MM.1S (cell line): ENCODE measurements around the gene AUTS2.
"Not testable (repeated sequence)": the region's sequence is repeated elsewhere in the genome, so short reads cannot be mapped to it uniquely, and the experiment has no call there.

Source experiments
- DNase-seq: peaks from one replicate; pipeline ENCODE4 v3.0.0-alpha.2; 2015
- H2AFZ ChIP-seq: fragments of 300-600 bp; sonication (generic); 2 replicates; pipeline ENCODE4 v1.6.0; 2016; ENCODE audit warnings: antibody characterized with exemption, low read length
- H3F3A ChIP-seq: fragments of 300-600 bp; sonication (generic); 2 replicates; pipeline ENCODE4 v1.6.1; 2016; ENCODE audit warnings: mild to moderate bottlenecking, antibody characterized with exemption, low read length, moderate library complexity, mixed read lengths; ENCODE audit not compliant: insufficient read depth
- H3K27ac ChIP-seq: fragments of 300-600 bp; sonication (generic); 2 replicates; pipeline ENCODE4 v1.5.1; 2016; ENCODE audit warnings: mild to moderate bottlenecking, low read length
- H3K27me3 ChIP-seq: fragments of 300-600 bp; sonication (generic); replicated peaks from 2 replicates; pipeline ENCODE4 v1.6.0; 2016; ENCODE audit warnings: low read length; ENCODE audit not compliant: insufficient read depth
- H3K36me3 ChIP-seq: fragments of 300-600 bp; sonication (generic); replicated peaks from 2 replicates; pipeline ENCODE4 v1.6.1; 2016; ENCODE audit warnings: mild to moderate bottlenecking, low read length, mixed read lengths; ENCODE audit not compliant: insufficient read depth
- H3K4me1 ChIP-seq: fragments of 300-600 bp; sonication (generic); 2 replicates; pipeline ENCODE4 v1.6.1; 2016; ENCODE audit warnings: low read length, mixed read lengths
- H3K4me2 ChIP-seq: fragments of 300-600 bp; sonication (generic); 2 replicates; pipeline ENCODE4 v1.6.0; 2016; ENCODE audit warnings: low read depth, low read length
- H3K4me3 ChIP-seq: fragments of 300-600 bp; sonication (generic); 2 replicates; pipeline ENCODE4 v1.5.1; 2016; ENCODE audit warnings: low read length, mixed read lengths
- H3K79me2 ChIP-seq: fragments of 300-600 bp; sonication (generic); 2 replicates; pipeline ENCODE4 v1.6.1; 2016; ENCODE audit warnings: mixed run types, low read length, mixed read lengths
- H3K9ac ChIP-seq: fragments of 300-600 bp; sonication (generic); 2 replicates; pipeline ENCODE4 v1.6.1; 2016; ENCODE audit warnings: low read length, mixed read lengths
- H3K9me2 ChIP-seq: fragments of 300-600 bp; sonication (generic); replicated peaks from 2 replicates; pipeline ENCODE4 v1.6.1; 2016; ENCODE audit warnings: mild to moderate bottlenecking, low read length, mixed read lengths; ENCODE audit not compliant: insufficient read depth
- H3K9me3 ChIP-seq: fragments of 300-600 bp; sonication (generic); replicated peaks from 2 replicates; pipeline ENCODE4 v1.6.1; 2016; ENCODE audit warnings: mild to moderate bottlenecking, low read length, mixed read lengths; ENCODE audit not compliant: insufficient read depth
- H4K20me1 ChIP-seq: fragments of 300-600 bp; sonication (generic); 2 replicates; pipeline ENCODE4 v1.6.1; 2016; ENCODE audit warnings: mild to moderate bottlenecking, low read length, moderate library complexity, mixed read lengths; ENCODE audit not compliant: insufficient read depth
- CTCF ChIP-seq: fragments of 300-600 bp; sonication (generic); IDR thresholded peaks from 2 replicates; pipeline ENCODE4 v1.5.1; 2016; ENCODE audit warnings: antibody characterized with exemption, low read length, mixed read lengths
- EZH2 ChIP-seq: fragments of 300-600 bp; sonication (generic); optimal IDR thresholded peaks from 2 replicates; pipeline ENCODE3; 2017; ENCODE audit warnings: low read depth, mild to moderate bottlenecking, antibody characterized with exemption, low read length, mixed read lengths
- EZH2phosphoT487 ChIP-seq: fragments of 300-600 bp; sonication (generic); IDR thresholded peaks from 2 replicates; pipeline ENCODE4 v1.6.1; 2018; ENCODE audit warnings: antibody characterized with exemption, low read length

AUTS2 gene

DNA sequence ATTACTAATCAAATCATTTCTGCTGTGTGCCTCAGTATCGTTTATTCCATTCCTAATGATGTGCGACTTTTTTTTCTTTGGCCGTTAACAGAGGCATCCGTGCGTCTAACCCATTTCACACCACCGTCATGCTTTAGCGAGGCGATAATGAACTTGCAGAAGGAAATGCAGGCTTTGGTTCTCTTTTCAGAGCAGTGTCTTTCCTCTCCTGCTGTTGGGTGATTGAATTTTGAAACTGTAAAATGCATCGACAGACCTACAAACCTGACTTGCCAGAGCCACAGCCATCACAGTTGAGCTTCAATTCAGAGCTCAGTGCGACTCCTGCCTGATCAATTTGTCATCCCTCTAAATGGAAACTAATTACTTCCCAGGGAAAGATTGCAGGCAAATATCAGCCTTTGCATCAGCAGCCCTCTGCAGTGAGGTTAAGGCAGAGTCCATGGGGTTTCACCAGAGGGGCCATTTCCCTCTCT, 1047.6 kb downstream of the AUTS2 start:
- Histone ChIP-seq H3K4me3 (no peak overlapping the region), H3K27ac (no peak overlapping the region), H3F3A (no peaks in the 10 kb centered on the region), H3K4me2 (no peak overlapping the region), H3K36me3 (no peaks in the 10 kb centered on the region), H3K4me1 (no peaks in the 10 kb centered on the region), H3K9me2 (no peaks in the 10 kb centered on the region), H3K9me3 (no peaks in the 10 kb centered on the region), H3K27me3 (no peaks in the 10 kb centered on the region), H4K20me1 (no peaks in the 10 kb centered on the region), H3K9ac (no peak overlapping the region), H3K79me2 (no peaks in the 10 kb centered on the region), H2AFZ (no peak overlapping the region)
- no peak for DNase-seq
- TF ChIP-seq EZH2phosphoT487 (no peak), EZH2 (no peak)

DNA sequence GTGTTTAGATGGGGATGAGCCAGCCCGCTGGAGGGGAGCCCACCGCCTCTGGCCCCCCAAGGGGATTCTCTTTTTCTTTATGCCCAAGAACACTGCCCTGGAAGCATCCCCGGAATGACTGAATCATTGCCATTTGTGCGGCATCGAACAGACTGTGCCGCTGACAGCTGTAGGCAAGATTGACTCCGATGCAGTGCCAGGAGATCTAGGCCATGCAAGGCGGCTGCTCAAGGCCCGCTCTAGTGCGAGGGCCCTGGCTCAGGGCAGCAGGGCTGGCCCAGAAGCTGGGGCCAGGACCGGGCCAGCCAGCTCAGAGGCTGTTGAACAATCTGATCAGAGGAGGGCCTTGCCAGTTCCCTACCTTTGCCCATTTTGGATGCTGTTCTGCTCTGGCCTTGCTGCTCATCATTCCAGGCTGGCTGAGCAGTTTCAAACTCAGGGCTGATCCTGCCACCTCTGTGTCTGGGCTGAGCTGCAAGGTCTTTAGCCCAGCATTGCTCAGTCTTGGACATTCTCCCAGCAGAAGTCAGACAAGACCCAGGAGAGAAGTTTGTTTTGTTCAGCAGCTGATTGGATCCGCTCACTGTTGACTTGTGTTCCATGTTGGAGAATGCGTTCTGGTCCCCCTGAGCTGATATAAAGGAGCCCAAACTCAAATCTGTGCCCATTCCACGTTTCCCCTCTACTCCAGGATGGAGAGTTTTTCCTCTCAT, 1048.4 kb downstream of the AUTS2 start:
- Histone ChIP-seq H3K27me3 (no peaks in the 10 kb centered on the region), H3K4me1 (no peaks in the 10 kb centered on the region), H3K4me3 (no peak overlapping the region), H3K79me2 (no peaks in the 10 kb centered on the region), H3K9me2 (no peaks in the 10 kb centered on the region), H3K9me3 (no peaks in the 10 kb centered on the region), H4K20me1 (no peaks in the 10 kb centered on the region), H3K9ac (no peak overlapping the region), H2AFZ (no peak overlapping the region), H3K27ac (no peak overlapping the region), H3K36me3 (no peaks in the 10 kb centered on the region), H3K4me2 (no peak overlapping the region), H3F3A (no peaks in the 10 kb centered on the region)
- TF ChIP-seq EZH2phosphoT487 (no peak), CTCF (no peak), EZH2 (no peak)
- DNase-seq, result no peak

- H3K4me2 ChIP-seq, result no peak overlapping the region
- no peaks in the 10 kb centered on the region for H3K36me3 ChIP-seq
- H4K20me1 ChIP-seq, result no peaks in the 10 kb centered on the region
- no peaks in the 10 kb centered on the region for H3K4me1 ChIP-seq
- no peaks in the 10 kb centered on the region for H3F3A ChIP-seq
- H3K9me3 ChIP-seq, result no peaks in the 10 kb centered on the region
- TF ChIP-seq EZH2 (no peak), CTCF (no peak), EZH2phosphoT487 (no peak)
- no peaks in the 10 kb centered on the region for H3K9me2 ChIP-seq
- no peak for DNase-seq
- no peaks in the 10 kb centered on the region for H3K27me3 ChIP-seq
- no peaks in the 10 kb centered on the region for H3K79me2 ChIP-seq
- no peak overlapping the region for H3K4me3 ChIP-seq
- H2AFZ ChIP-seq, result no peak overlapping the region
- no peak overlapping the region for H3K27ac ChIP-seq
- H3K9ac ChIP-seq, result no peak overlapping the region
These were observed 1049.7 kb downstream of the AUTS2 start for GRCh38 chr7:70647801-70648498.

DNA sequence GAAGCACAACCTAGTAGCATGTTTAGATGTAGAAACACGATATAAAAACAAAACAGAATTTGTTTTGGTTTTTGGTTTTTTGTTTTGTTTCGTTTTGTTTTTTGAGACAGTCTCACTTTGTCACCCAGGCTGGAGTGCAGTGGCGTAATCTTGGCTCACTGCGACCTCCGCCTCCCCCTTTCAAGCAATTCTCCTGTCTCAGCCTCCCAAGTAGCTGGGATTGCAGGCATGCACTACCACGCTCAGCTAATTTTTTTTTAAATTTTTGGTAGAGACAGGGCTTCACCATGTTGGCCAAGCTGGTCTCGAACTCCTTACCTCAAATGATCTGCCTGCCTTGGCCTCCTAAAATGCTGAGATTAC, 1050.2 kb downstream of the AUTS2 start:
- not testable (repeated sequence) for H3K9me2 ChIP-seq, H3K79me2 ChIP-seq, H4K20me1 ChIP-seq, H2AFZ ChIP-seq, H3K4me2 ChIP-seq, H3K9me3 ChIP-seq, H3K4me3 ChIP-seq, DNase-seq, H3K9ac ChIP-seq, H3K27me3 ChIP-seq, H3K27ac ChIP-seq, H3K4me1 ChIP-seq, H3F3A ChIP-seq, H3K36me3 ChIP-seq
